SK-N-SH (cell line): ENCODE results near the gene CCDC138. TPM values are rescaled to one million over a fixed set of nuclear protein-coding genes. Genes with fewer than 3 reads are reported as not detected.

Source experiments
- CTCF ChIA-PET: fragments of 300-600, 350-600 bp; formaldehyde crosslinking; extraction: SDS; loops from one replicate; lab custom pipeline; 2021; lab: Yijun Ruan, JAX
- POLR2A ChIA-PET: fragments of 350-600 bp; sonication (Branson Sonifier 250); formaldehyde crosslinking; extraction: SDS; loops from one replicate; lab custom pipeline; 2020; ENCODE audit warnings: antibody characterized with exemption, inconsistent platforms; lab: Yijun Ruan, JAX
- DNase-seq: peaks from one replicate; pipeline ENCODE4 v3.0.0; 2012
- H2AFZ ChIP-seq: fragments of 200-600 bp; sonication (generic); 2 replicates; pipeline ENCODE4 v1.8.1; 2016; ENCODE audit warnings: antibody characterized with exemption, mild to moderate bottlenecking, low read depth
- H3F3A ChIP-seq: fragments of 200-600 bp; sonication (generic); replicated peaks from 2 replicates; pipeline ENCODE3; 2016; ENCODE audit warnings: antibody characterized with exemption, mild to moderate bottlenecking; ENCODE audit not compliant: insufficient read depth
- H3K27ac ChIP-seq, 2 experiments: fragments of 200-500 bp in 1 of 2; fragments of 200-600 bp in 1 of 2; sonication (Bioruptor generic) in 1 of 2; sonication (generic), shearing (Covaris generic) in 1 of 2; 2 replicates each; pipeline versions ENCODE4 v1.5.1 to v1.6.1; 2014 to 2016; ENCODE audit warnings: low read depth in 2 of 2, inconsistent platforms in 1 of 2, low read length in 1 of 2, mild to moderate bottlenecking in 1 of 2, mixed read lengths in 1 of 2
- H3K27me3 ChIP-seq: fragments of 200-600 bp; sonication (generic), shearing (Covaris generic); 2 replicates; pipeline ENCODE4 v1.6.1; 2016; ENCODE audit warnings: mixed run types; ENCODE audit not compliant: insufficient read depth
- H3K36me3 ChIP-seq, 2 experiments: fragments of 200-500 bp in 1 of 2; fragments of 200-600 bp in 1 of 2; sonication (Bioruptor generic) in 1 of 2; sonication (generic) in 1 of 2; replicated peaks in 1 of 2; 2 replicates each; pipeline versions ENCODE3 to v1.5.1; 2014 to 2016; ENCODE audit warnings: low read length in 1 of 2, mild to moderate bottlenecking in 1 of 2; ENCODE audit not compliant: insufficient read depth in 2 of 2, control insufficient read depth in 1 of 2
- H3K4me1 ChIP-seq, 2 experiments: fragments of 200-500 bp in 1 of 2; fragments of 200-600 bp in 1 of 2; sonication (Bioruptor generic) in 1 of 2; sonication (generic), shearing (Covaris generic) in 1 of 2; 2 replicates each; pipeline versions ENCODE4 v1.5.1 to v1.6.1; 2014 to 2016; ENCODE audit warnings: low read depth in 1 of 2, low read length in 1 of 2, mixed run types in 1 of 2; ENCODE audit not compliant: insufficient read depth in 2 of 2, control insufficient read depth in 1 of 2
- H3K4me2 ChIP-seq: fragments of 200-600 bp; sonication (generic), shearing (Covaris generic); 2 replicates; pipeline ENCODE4 v1.6.1; 2017; ENCODE audit warnings: mixed run types
- H3K4me3 ChIP-seq, 2 experiments: fragments of 200-500 bp in 1 of 2; fragments of 200-600 bp in 1 of 2; sonication (Bioruptor generic) in 1 of 2; sonication (generic), shearing (Covaris generic) in 1 of 2; 2 replicates each; pipeline versions ENCODE4 v1.5.1 to v1.8.1; 2014 to 2016; ENCODE audit warnings: low read depth in 2 of 2, inconsistent platforms in 1 of 2, low read length in 1 of 2, mild to moderate bottlenecking in 1 of 2, mixed read lengths in 1 of 2, moderate library complexity in 1 of 2
- H3K79me2 ChIP-seq: fragments of 200-600 bp; sonication (generic); 2 replicates; pipeline ENCODE4 v1.8.1; 2017; ENCODE audit warnings: mild to moderate bottlenecking; ENCODE audit not compliant: insufficient read depth
- H3K9ac ChIP-seq: fragments of 200-600 bp; sonication (generic); 2 replicates; pipeline ENCODE4 v1.6.1; 2017; ENCODE audit warnings: mixed run types
- H3K9me2 ChIP-seq: fragments of 200-600 bp; sonication (generic); 2 replicates; pipeline ENCODE4 v1.6.1; 2017; ENCODE audit warnings: mixed run types
- H3K9me3 ChIP-seq: fragments of 200-600 bp; sonication (generic); 2 replicates; pipeline ENCODE4 v1.6.1; 2017; ENCODE audit warnings: mixed run types, mild to moderate bottlenecking, moderate library complexity
- H4K20me1 ChIP-seq: fragments of 200-600 bp; sonication (generic); 2 replicates; pipeline ENCODE4 v1.6.1; 2017; ENCODE audit warnings: mild to moderate bottlenecking, mixed run types; ENCODE audit not compliant: insufficient read depth
- CTCF ChIP-seq: fragments of 200-600 bp; sonication (generic); IDR thresholded peaks from 2 replicates; pipeline ENCODE4 v1.6.1; 2017; ENCODE audit warnings: antibody characterized with exemption, mild to moderate bottlenecking, moderate library complexity
- EP300 ChIP-seq, 2 experiments: IDR thresholded peaks; 2 replicates each; pipeline versions ENCODE4 v1.4.0 to v1.6.1; 2012; ENCODE audit warnings: borderline replicate concordance in 1 of 2, low read depth in 1 of 2, low read length in 1 of 2
- GATA2 ChIP-seq: sonication (generic); formaldehyde crosslinking; IDR thresholded peaks from 2 replicates; pipeline ENCODE4 v1.5.0; 2020; ENCODE audit warnings: mild to moderate bottlenecking, missing genetic modification reagents
- MAX ChIP-seq: IDR thresholded peaks from 2 replicates; pipeline ENCODE4 v1.4.0; 2012; ENCODE audit warnings: low read depth
- MXI1 ChIP-seq: IDR thresholded peaks from 2 replicates; pipeline ENCODE4 v1.6.1; 2012; ENCODE audit warnings: mild to moderate bottlenecking, low read depth, low read length, improper control_type of control experiment
- NRF1 ChIP-seq: IDR thresholded peaks from 2 replicates; pipeline ENCODE4 v1.6.1; 2012; ENCODE audit warnings: low read depth, mild to moderate bottlenecking, low read length
- POLR2AphosphoS5 ChIP-seq: IDR thresholded peaks from 2 replicates; pipeline ENCODE4 v1.6.1; 2012; ENCODE audit warnings: low read depth, low read length
- REST ChIP-seq: IDR thresholded peaks from 2 replicates; pipeline ENCODE4 v1.6.1; 2012; ENCODE audit warnings: mild to moderate bottlenecking, low read depth, low read length, moderate library complexity
- RXRA ChIP-seq: IDR thresholded peaks from 2 replicates; pipeline ENCODE4 v1.4.0; 2012; ENCODE audit warnings: low read depth, mild to moderate bottlenecking, borderline replicate concordance
- SMC3 ChIP-seq: IDR thresholded peaks from 2 replicates; pipeline ENCODE4 v1.6.1; 2012; ENCODE audit warnings: low read depth, low read length, improper control_type of control experiment
- TCF12 ChIP-seq: IDR thresholded peaks from 2 replicates; pipeline ENCODE4 v1.4.0; 2012
- TEAD4 ChIP-seq: IDR thresholded peaks from 2 replicates; pipeline ENCODE4 v1.4.0; 2012; ENCODE audit warnings: mild to moderate bottlenecking, borderline replicate concordance; ENCODE audit not compliant: insufficient read depth
- USF1 ChIP-seq: IDR thresholded peaks from 2 replicates; pipeline ENCODE4 v1.4.0; 2012; ENCODE audit warnings: low read depth, borderline replicate concordance
- USF2 ChIP-seq: fragments of 150-350 bp; IDR thresholded peaks from 2 replicates; pipeline ENCODE4 v1.6.1; 2017; ENCODE audit warnings: antibody characterized with exemption, low read length, low read depth, borderline replicate concordance
- WGBS: methylation state at CpG from one replicate; pipeline ENCODE4 v1.1.6; 2017; ENCODE audit warnings: low lambda C conversion rate; 5-methylcytosine and 5-hydroxymethylcytosine counted together
- polyA plus RNA-seq, 3 experiments: library from polyadenylated mRNA; depleted of rRNA; stranded (reverse); fragments of >200 nt; gene quantifications; 2 replicates each; pipeline ENCODE4 v1.2.3, GENCODE V29; 2012

Gene CCDC138
- polyA plus RNA-seq, 1 of the 3 experiments (the other 2 are of a cell fraction), result 1.2 TPM

GRCh38 chr2:108868911-108869310, 82.3 kb downstream of the CCDC138 start:
- Histone ChIP-seq H3K27ac (no peak overlapping the region), H2AFZ (no peak overlapping the region), H3K79me2 (no peaks in the 10 kb centered on the region), H3K36me3 (peaks cover 9 to 20% of the 10 kb centered on the region in 2 experiments), H3F3A (no peaks in the 10 kb centered on the region), H4K20me1 (no peaks in the 10 kb centered on the region), H3K9ac (no peak overlapping the region), H3K4me1 (no peaks in the 10 kb centered on the region), H3K9me3 (0 out of 2 replicates have a peak, but pooled peaks cover 11% of the 10 kb centered on the region), H3K9me2 (no peaks in the 10 kb centered on the region), H3K4me2 (no peak overlapping the region), H3K27me3 (no peaks in the 10 kb centered on the region), H3K4me3 (no peak overlapping the region)
- TF ChIP-seq MAX (no peak), USF1 (no peak), REST (no peak), NRF1 (no peak), POLR2AphosphoS5 (no peak), TCF12 (no peak), CTCF (no peak), EP300 (IDR thresholded peaks at IDR 0.05; ENCODE audit: borderline replicate concordance in 1 of 2, low read depth in 1 of 2, low read length in 1 of 2) (no peak), USF2 (no peak), GATA2 (no peak), TEAD4 (no peak), SMC3 (no peak), MXI1 (no peak), RXRA (no peak)
- ChIA-PET CTCF (interaction anchor here (1.1 to 3.5 kb wide), 2 partner anchors 13 to 60 kb away, joined by 3 to 9 read pairs; no protein-coding TSS in a partner anchor), POLR2A (no interaction called here)
- DNase-seq, result no peak
- 100% methylated on average over 1 of the region's 1 CpG for WGBS
